Testis (tissue), 2 donors: ENCODE measurements around the gene PIP5KL1.

Experiments used
- CTCF ChIP-seq, 3 experiments: fragments of 450-650 bp in 2 of 3; fragments of 200-600 bp in 1 of 3; sonication (generic) in 1 of 3; IDR thresholded peaks; one replicate each; pipeline ENCODE4 v1.5.1; 2016 to 2019; ENCODE audit warnings: antibody characterized with exemption in 3 of 3, mild to moderate bottlenecking in 2 of 3, moderate library complexity in 1 of 3
- POLR2A ChIP-seq: fragments of 450-650 bp; IDR thresholded peaks from one replicate; pipeline ENCODE4 v1.6.1; 2017; ENCODE audit warnings: antibody characterized with exemption, mild to moderate bottlenecking, moderate library complexity

- TF ChIP-seq CTCF (IDR thresholded peaks at IDR 0.05) (no peak), POLR2A (no peak)
These were observed 15.4 kb upstream of the PIP5KL1 start for GRCh38 chr9:127945942-127946341.
